ENCODE measurements around the gene STAG2.
A peak's percentile ranks its signal among the peaks of the same experiment; 100 is the strongest.

STAG2 gene

GRCh38 chrX:123961268-123962005 is at the start of gene STAG2:
STAG2 (plus strand) TSS chrX:123961706; CDS start chrX:124022628, 60,922 bp downstream.
- TF ChIP-seq CTCF (IDR thresholded peaks at IDR 0.05; ENCODE audit: borderline replicate concordance, insufficient read depth, low read depth, low read length): no peak
- peak within 1 kb of the TSS; percentile 77 for H3K4me3 ChIP-seq (ENCODE audit: low read depth, low read length)

GRCh38 chrX:123917069-123917468 is 44.4 kb upstream of the STAG2 start:
- no peak overlapping the region for H3K4me3 ChIP-seq (ENCODE audit: low read depth, low read length)
- TF ChIP-seq CTCF (IDR thresholded peaks at IDR 0.05; ENCODE audit: borderline replicate concordance, insufficient read depth, low read depth, low read length): no peak

- TF ChIP-seq CTCF (IDR thresholded peaks at IDR 0.05; ENCODE audit: borderline replicate concordance, insufficient read depth, low read depth, low read length): no peak
- H3K4me3 ChIP-seq (ENCODE audit: low read depth, low read length): no peak overlapping the region
Observed at GRCh38 chrX:123918106-123918721, 43.3 kb upstream of the STAG2 start.

GRCh38 chrX:123920105-123920785 is 41.3 kb upstream of the STAG2 start:
- H3K4me3 ChIP-seq (ENCODE audit: low read depth, low read length): no peak overlapping the region
- TF ChIP-seq CTCF (IDR thresholded peaks at IDR 0.05; ENCODE audit: borderline replicate concordance, insufficient read depth, low read depth, low read length): no peak

- TF ChIP-seq CTCF (IDR thresholded peaks at IDR 0.05; ENCODE audit: borderline replicate concordance, insufficient read depth, low read depth, low read length): no peak
- no peak overlapping the region for H3K4me3 ChIP-seq (ENCODE audit: low read depth, low read length)
Observed at GRCh38 chrX:123923211-123923610, 38.3 kb upstream of the STAG2 start.

GRCh38 chrX:123924186-123924585 is 37.3 kb upstream of the STAG2 start:
- no peak for TF ChIP-seq CTCF (IDR thresholded peaks at IDR 0.05; ENCODE audit: borderline replicate concordance, insufficient read depth, low read depth, low read length)
- no peak overlapping the region for H3K4me3 ChIP-seq (ENCODE audit: low read depth, low read length)

Measured in GM12875 (cell line).